ENCODE measurements around the gene GFOD2. TPM values are rescaled to one million over a fixed set of nuclear protein-coding genes. Genes with fewer than 3 reads are reported as not detected.

The GFOD2 gene
- total RNA-seq, 1 experiment from 2014 or later = 13.5 TPM

DNA sequence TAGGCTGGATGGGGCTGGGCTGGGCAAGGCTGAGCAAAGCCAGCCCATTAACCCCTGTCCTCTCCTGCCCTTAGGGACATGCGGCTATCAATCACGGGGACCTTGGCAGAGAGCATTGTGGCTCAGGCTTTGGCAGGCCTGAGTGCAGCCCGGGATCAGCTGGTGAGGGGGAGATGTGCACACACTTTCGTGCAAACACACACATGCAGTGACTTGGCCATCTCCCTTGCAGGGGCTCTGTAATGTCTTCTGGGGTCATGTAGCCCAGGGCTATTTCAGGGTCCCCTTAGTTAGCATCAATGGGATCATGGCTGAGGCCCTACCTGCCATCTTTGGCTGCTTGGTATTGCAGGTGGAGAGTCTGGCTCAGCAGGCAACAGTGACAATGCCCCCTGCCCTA lies 67.3 kb downstream of the GFOD2 start:
- Histone ChIP-seq H3K27me3 (replicated peaks) (peaks cover 53% of the 10 kb centered on the region), H3K27ac (no peak overlapping the region)

DNA sequence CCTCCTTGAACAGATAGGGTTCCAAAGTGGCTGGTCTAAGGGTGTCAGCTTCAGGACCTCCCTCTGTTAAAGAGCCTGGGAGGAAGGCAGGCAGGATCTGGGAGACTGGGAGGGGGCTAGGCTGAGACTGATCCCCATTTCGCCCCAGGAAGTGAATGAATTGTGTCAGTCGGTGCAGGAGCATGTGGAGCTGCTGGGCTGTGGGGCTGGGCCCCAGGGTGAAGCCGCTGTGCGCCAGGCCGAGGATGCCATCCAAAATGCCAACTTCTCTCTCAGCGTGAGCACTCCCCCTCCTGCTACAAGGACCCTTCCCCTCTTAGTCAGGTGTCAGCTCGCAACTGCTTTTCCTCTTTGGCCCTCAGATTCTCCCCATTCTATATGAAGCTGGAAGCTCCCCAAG lies 68.1 kb downstream of the GFOD2 start:
- Histone ChIP-seq H3K4me3 (no peak overlapping the region), H3K36me3 (peaks cover 22% of the 10 kb centered on the region), H3K27me3 (replicated peaks) (peaks cover 61% of the 10 kb centered on the region), H3K4me1 (replicated peaks) (peaks cover 30% of the 10 kb centered on the region), H3K27ac (no peak overlapping the region), H3K9me3 (replicated peaks) (no peaks in the 10 kb centered on the region; the same call in 1 of the 2 replicates)
- no peak for DNase-seq (ENCODE audit: low read depth in 1 of 2, low spot score in 2 of 2)

More for the DNA sequence above, 67.3 kb downstream of the GFOD2 start:
- no peak overlapping the region for H3K4me3 ChIP-seq
- H3K4me1 ChIP-seq (replicated peaks) = peaks cover 30% of the 10 kb centered on the region
- peaks cover 28% of the 10 kb centered on the region for H3K36me3 ChIP-seq
- DNase-seq (ENCODE audit: low read depth in 1 of 2, low spot score in 2 of 2) = no peak
- H3K9me3 ChIP-seq (replicated peaks) = no peaks in the 10 kb centered on the region; the same call in 1 of the 2 replicates

DNA sequence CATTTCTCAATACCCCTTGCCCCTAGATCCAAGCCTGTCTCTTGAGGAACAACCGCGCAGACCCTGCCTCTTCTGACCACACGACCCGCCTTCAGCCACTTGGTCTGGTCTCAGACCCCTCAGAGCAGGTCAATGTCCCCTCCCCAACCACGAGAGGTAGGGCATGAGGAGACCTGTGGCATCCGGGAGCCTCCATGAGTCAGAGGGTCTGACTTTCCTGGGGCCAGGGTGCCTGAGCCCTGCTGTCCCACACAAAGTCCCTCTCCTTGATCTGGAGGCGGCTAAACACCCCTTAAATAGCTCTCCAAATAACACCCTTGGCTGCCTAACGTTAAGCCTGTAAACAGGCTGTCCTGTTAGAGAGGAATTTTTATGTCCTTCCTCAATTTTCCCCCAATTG lies 69.1 kb downstream of the GFOD2 start:
- Histone ChIP-seq H3K27me3 (replicated peaks) (peaks cover 71% of the 10 kb centered on the region), H3K27ac (no peak overlapping the region), H3K9me3 (replicated peaks) (no peaks in the 10 kb centered on the region; the same call in 1 of the 2 replicates), H3K4me3 (no peak overlapping the region), H3K4me1 (replicated peaks) (peaks cover 27% of the 10 kb centered on the region), H3K36me3 (peaks cover 13% of the 10 kb centered on the region)
- no peak for DNase-seq (ENCODE audit: low read depth in 1 of 2, low spot score in 2 of 2)

DNA sequence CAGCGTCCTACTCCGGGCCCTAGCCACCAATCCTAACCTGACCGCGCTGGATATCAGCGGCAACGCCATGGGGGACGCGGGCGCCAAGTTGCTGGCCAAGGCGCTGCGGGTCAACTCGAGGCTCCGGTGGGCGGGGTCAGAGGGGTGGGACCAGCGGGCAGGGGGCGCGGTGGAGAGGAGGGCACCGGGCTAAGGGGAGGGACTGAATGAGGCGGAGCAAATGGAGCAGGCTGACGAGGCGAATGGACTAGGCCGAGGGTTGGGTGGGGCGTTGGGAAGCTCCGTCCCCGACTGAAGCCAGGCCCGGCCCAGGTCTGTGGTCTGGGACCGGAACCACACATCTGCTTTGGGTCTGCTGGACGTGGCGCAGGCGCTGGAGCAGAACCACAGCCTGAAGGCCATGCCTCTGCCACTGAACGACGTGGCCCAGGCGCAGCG lies 69.6 kb downstream of the GFOD2 start:
- DNase-seq (ENCODE audit: low read depth in 1 of 2, low spot score in 2 of 2) = no peak

GRCh38 chr16:67648764-67649407 lies 70.2 kb downstream of the GFOD2 start:
- Histone ChIP-seq H3K27ac (no peak overlapping the region), H3K4me1 (replicated peaks) (peaks cover 20% of the 10 kb centered on the region), H3K36me3 (0 out of 2 replicates have a peak, but pooled peaks cover 3% of the 10 kb centered on the region), H3K4me3 (no peak overlapping the region), H3K9me3 (replicated peaks) (no peaks in the 10 kb centered on the region; the same call in 1 of the 2 replicates), H3K27me3 (replicated peaks) (peaks cover 76% of the 10 kb centered on the region)
- no peak for DNase-seq (ENCODE audit: low read depth in 1 of 2, low spot score in 2 of 2)

More for the DNA sequence above, 69.6 kb downstream of the GFOD2 start:
- H3K27me3 ChIP-seq (replicated peaks) = peaks cover 76% of the 10 kb centered on the region
- H3K9me3 ChIP-seq (replicated peaks) = no peaks in the 10 kb centered on the region; the same call in 1 of the 2 replicates
- H3K4me1 ChIP-seq (replicated peaks) = peaks cover 27% of the 10 kb centered on the region
- no peak overlapping the region for H3K4me3 ChIP-seq
- peaks cover 8% of the 10 kb centered on the region for H3K36me3 ChIP-seq
- no peak overlapping the region for H3K27ac ChIP-seq

GRCh38 chr16:67648088-67648763 lies 70.9 kb downstream of the GFOD2 start:
- no peak for DNase-seq (ENCODE audit: low read depth in 1 of 2, low spot score in 2 of 2)
- Histone ChIP-seq H3K36me3 (0 out of 2 replicates have a peak, but pooled peaks cover 2% of the 10 kb centered on the region), H3K27me3 (replicated peaks) (peaks cover 76% of the 10 kb centered on the region), H3K4me3 (no peak overlapping the region), H3K4me1 (replicated peaks) (peaks cover 15% of the 10 kb centered on the region), H3K27ac (no peak overlapping the region), H3K9me3 (replicated peaks) (no peaks in the 10 kb centered on the region; the same call in 1 of the 2 replicates)

DNA sequence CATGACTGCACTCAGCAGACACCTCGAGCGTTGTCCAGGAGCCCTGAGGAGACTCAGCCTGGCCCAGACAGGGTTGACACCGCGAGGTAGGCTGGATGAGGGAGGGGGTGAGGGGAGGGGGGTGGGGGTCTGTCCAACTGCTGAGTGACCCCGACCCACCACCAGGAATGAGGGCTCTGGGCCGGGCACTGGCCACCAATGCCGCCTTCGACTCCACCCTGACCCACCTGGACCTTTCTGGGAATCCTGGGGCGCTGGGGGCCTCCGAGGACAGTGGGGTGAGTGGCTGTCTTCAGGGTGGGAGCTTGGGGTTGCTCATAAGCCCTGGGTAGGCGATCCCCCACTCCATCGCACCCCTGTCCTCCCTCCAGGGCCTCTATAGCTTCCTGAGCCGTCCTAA lies 71.4 kb downstream of the GFOD2 start:
- Histone ChIP-seq H3K9me3 (replicated peaks) (no peaks in the 10 kb centered on the region; the same call in 1 of the 2 replicates), H3K27me3 (replicated peaks) (peaks cover 76% of the 10 kb centered on the region), H3K27ac (no peak overlapping the region), H3K36me3 (no peaks in the 10 kb centered on the region), H3K4me3 (no peak overlapping the region), H3K4me1 (replicated peaks) (peaks cover 11% of the 10 kb centered on the region)
- no peak for DNase-seq (ENCODE audit: low read depth in 1 of 2, low spot score in 2 of 2)

- H3K4me3 ChIP-seq = no peak overlapping the region
- DNase-seq (ENCODE audit: low read depth in 1 of 2, low spot score in 2 of 2) = no peak
- H3K27me3 ChIP-seq (replicated peaks) = peaks cover 71% of the 10 kb centered on the region
These were observed 71.9 kb downstream of the GFOD2 start for GRCh38 chr16:67647111-67647651.

GRCh38 chr16:67645397-67646121 lies 73.6 kb downstream of the GFOD2 start:
- Histone ChIP-seq H3K27me3 (replicated peaks) (peaks cover 58% of the 10 kb centered on the region), H3K4me1 (replicated peaks) (peaks cover 7% of the 10 kb centered on the region), H3K4me3 (no peak overlapping the region), H3K36me3 (no peaks in the 10 kb centered on the region), H3K27ac (no peak overlapping the region), H3K9me3 (replicated peaks) (no peaks in the 10 kb centered on the region; the same call in 1 of the 2 replicates)
- no peak for DNase-seq (ENCODE audit: low read depth in 1 of 2, low spot score in 2 of 2)

More at GRCh38 chr16:67647111-67647651, 71.9 kb downstream of the GFOD2 start:
- Histone ChIP-seq H3K36me3 (no peaks in the 10 kb centered on the region), H3K27ac (no peak overlapping the region), H3K4me1 (replicated peaks) (peaks cover 7% of the 10 kb centered on the region), H3K9me3 (replicated peaks) (no peaks in the 10 kb centered on the region; the same call in 1 of the 2 replicates)

DNA sequence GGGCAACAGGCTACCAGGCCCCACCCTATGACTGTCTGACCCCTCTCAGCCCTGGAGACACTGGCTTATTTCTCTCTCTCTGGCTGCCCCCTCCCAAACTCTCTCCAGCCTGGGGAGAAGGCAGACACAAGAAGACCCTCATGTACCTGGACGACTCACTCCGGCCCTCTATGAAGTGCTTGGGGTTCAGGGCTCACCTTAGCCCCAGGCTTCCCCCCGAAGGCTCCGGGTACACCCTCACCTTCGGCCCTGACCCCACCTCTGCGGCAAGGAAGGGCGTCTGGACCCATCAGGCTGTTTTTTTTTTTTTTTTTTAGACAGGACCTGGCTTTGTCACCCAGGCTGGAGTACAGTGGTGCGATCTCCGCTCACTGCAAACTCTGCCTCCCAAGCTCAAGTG lies 75.1 kb downstream of the GFOD2 start:
- peaks cover 7% of the 10 kb centered on the region for H3K4me1 ChIP-seq (replicated peaks)
- H3K36me3 ChIP-seq = peaks cover 7% of the 10 kb centered on the region
- H3K9me3 ChIP-seq (replicated peaks) = no peaks in the 10 kb centered on the region; the same call in 1 of the 2 replicates
- peaks cover 43% of the 10 kb centered on the region for H3K27me3 ChIP-seq (replicated peaks)
- DNase-seq (ENCODE audit: low read depth in 1 of 2, low spot score in 2 of 2) = no peak
- no peak overlapping the region for H3K27ac ChIP-seq
- H3K4me3 ChIP-seq = no peak overlapping the region

DNA sequence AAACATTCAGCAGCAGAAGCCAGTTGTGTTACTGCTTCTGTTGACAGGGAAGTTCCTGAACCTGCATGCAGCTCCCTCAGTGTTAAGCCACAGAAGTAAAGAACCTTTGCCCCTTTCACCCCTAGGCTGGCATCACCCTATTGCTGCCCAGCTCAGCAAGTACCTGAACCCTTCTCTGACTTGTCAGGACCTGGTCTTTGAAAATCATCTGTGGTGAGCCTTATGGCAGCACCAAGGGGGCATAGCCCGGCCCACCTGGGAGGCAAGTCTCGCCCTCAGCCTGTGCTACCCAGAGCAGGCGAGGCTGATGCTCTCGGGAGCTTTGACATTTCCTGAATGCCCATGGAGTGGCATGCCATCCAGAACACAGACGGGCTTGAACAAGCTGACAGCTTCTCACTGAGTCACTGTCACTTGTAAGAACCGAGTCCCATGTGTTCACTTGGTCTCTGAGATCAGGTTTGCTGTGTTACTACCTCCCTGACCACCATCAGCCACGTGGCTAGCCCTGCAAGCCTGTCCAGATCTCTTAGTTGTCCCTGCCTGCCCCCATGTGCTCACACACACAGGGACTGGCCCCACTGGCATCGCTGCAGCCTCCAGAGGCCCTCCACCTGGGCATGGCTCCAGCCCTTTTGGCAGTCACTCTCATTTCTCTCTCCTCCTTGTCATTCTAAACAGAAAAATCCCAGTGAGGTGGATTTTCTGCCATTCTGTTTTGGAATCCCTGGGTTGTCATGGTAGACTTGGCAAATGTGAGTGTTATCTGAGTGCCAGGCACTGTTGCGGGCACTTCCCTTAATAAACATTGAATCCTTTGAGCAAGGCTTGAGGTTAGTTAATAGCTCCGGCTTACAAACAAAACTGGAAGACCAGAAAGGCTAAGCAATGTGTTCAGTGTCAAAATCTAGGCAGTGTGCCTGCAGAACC lies 77.1 kb downstream of the GFOD2 start:
- H3K36me3 ChIP-seq = peaks cover 27% of the 10 kb centered on the region
- no peaks in the 10 kb centered on the region for H3K9me3 ChIP-seq (replicated peaks)
- H3K27ac ChIP-seq = no peak overlapping the region
- peaks cover 7% of the 10 kb centered on the region for H3K4me1 ChIP-seq (replicated peaks)
- DNase-seq (ENCODE audit: low read depth in 1 of 2, low spot score in 2 of 2) = no peak
- H3K4me3 ChIP-seq = no peak overlapping the region
- H3K27me3 ChIP-seq (replicated peaks) = peaks cover 25% of the 10 kb centered on the region

DNA sequence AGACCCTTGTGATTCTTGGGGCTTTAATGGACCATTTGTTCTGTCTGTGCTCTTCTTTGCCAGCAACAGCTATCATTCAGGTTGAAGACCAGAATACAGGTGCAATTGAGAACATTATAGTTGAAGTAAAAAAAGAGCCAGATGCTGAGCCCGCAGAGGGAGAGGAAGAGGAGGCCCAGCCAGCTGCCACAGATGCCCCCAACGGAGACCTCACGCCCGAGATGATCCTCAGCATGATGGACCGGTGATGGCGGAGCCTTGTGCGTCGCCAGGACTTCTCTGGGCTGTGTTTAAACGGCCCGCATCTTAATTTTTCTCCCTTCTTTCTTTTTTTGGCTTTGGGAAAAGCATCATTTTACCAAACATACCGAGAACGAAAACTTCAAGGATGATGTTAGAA lies 81.5 kb downstream of the GFOD2 start:
- DNase-seq (ENCODE audit: low read depth in 1 of 2, low spot score in 2 of 2) = no peak
- Histone ChIP-seq H3K9me3 (replicated peaks) (no peaks in the 10 kb centered on the region), H3K36me3 (peaks cover 65% of the 10 kb centered on the region), H3K4me3 (no peak overlapping the region), H3K27ac (no peak overlapping the region), H3K4me1 (replicated peaks) (no peaks in the 10 kb centered on the region), H3K27me3 (replicated peaks) (no peaks in the 10 kb centered on the region)

GRCh38 chr16:67636713-67637112 lies 82.4 kb downstream of the GFOD2 start:
- DNase-seq (ENCODE audit: low read depth in 1 of 2, low spot score in 2 of 2) = no peak
- H3K4me3 ChIP-seq = no peak overlapping the region
- no peaks in the 10 kb centered on the region for H3K27me3 ChIP-seq (replicated peaks)
- no peaks in the 10 kb centered on the region for H3K9me3 ChIP-seq (replicated peaks)
- H3K36me3 ChIP-seq = peaks cover 74% of the 10 kb centered on the region
- no peaks in the 10 kb centered on the region for H3K4me1 ChIP-seq (replicated peaks)
- H3K27ac ChIP-seq = no peak overlapping the region
